ENCODE measurements around the gene ADAM12.

The ADAM12 gene

GRCh38 chr10:126312167-126312566, 76.1 kb downstream of the ADAM12 start:
- no peak for DNase-seq

- no peak for DNase-seq
Measured at GRCh38 chr10:126309228-126309883, 78.9 kb downstream of the ADAM12 start.

DNA sequence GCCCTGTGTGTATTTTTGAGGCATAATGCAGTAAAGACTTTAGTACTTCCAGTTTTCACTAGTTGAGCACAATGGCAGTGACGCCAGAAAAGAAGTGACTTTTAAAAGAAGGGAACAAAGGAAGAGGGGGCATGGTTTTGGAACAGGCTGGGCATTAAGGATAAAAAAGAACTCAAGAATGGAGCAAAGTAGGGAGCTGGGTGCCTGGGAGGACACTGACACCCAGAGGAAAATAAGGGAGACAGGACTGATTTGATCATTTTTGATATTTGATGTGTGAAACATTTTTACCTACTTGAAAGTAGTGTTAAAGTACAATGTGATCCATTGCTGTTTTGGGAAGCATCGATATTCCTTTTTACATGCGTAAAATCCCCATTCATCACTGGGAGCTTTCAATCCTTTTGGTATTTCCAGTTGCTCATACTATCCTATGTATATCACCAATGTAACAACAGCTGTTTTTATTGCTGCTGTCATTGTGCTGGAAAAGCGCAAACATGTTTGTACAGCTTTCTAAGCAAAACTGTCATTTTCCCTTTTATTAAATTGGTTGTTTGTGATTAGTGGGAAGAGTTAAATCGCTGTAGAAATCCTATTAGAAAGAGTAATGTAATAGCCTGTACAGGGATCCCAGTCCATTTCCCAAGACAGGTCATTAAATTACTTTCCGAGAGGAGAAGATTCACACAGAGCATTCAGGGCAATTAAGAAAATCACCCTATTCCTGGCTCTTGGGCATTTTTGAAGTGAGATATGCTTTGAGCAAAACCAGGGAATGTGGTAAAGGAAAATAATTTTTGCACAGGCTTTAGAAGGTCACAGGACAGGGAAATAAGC, 85.2 kb downstream of the ADAM12 start:
- DNase-seq: no peak

- DNase-seq: no peak
Measured at GRCh38 chr10:126302476-126302756, 85.9 kb downstream of the ADAM12 start.

DNA sequence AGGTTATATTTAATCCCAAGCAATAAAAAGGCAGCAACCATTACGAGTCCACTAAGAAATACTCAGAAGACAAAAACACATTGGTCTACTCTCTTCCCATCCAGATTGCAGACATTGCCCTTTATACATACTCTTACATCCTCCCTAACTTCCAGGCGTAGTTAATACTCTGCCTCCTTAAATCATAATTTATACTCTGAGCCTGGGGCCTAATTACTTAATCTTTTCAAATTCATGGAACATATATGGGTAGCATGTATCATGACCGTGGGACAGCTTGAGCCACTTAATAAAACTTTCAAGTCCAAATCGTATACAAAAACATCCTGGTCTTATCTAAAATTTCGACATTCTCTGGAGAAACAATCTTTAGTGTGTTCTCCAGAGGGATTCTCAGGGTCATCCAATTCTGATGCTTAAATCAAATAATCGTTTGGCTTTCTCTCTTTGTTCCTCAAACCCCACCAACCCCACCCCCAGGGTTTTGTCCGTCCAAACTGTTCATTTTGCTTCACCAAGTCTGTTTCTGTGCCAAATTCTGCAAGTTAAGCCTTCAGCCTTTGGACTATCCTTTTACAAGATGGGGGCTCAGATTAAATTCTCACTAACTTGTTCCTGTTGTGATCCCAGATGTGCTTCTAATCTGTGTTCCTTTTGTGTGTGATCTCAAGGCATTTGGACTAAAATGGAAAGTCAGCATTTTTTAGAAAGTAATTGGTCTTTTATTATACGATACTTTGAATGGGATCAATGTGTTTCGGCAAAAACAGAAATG, 86.4 kb downstream of the ADAM12 start:
- no peak for DNase-seq

- DNase-seq: no peak
Measured at GRCh38 chr10:126294451-126294850, 93.8 kb downstream of the ADAM12 start.

DNA sequence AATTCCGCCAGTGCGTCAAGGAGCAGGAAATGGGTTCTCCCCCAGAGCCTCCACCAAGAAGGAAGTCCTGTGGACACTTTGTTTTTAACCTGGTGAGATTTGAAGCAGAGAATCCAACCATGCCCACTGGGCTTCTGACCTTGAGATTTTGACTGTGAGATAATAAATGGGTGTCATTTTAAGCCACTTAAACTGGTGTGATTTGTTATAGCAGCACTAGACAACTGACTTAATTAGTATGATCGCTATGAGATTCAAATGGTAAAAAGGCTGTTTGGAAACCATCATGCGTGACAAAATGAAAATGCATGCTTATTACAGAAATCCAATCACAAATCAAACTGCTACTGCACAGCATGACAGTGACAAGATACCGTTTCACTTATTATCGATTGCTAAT, 98.0 kb downstream of the ADAM12 start:
- DNase-seq: no peak

GRCh38 chr10:126288547-126289493, 99.5 kb downstream of the ADAM12 start:
- no peak for DNase-seq

GRCh38 chr10:126286256-126286780, 102.0 kb downstream of the ADAM12 start:
- no peak for DNase-seq

DNA sequence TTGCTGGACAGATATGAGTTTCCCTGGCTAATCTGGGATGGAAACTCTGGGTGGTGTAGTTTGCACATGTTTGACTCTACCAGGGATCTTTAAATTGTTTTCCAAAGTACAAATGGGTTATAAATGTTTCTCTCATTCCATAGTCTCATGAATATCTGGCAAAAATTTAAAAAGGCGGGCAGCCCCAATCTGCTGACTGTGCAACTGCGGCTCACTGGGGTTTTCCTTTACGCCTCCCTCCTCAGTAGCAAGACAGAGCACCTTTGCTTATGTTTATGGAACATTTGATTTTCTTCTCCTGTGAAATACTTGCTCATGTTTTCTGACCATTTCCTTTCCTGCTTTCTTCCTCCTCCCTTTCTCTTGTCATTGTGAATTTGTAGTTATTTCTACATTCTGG, 105.0 kb downstream of the ADAM12 start:
- no peak for DNase-seq

DNA sequence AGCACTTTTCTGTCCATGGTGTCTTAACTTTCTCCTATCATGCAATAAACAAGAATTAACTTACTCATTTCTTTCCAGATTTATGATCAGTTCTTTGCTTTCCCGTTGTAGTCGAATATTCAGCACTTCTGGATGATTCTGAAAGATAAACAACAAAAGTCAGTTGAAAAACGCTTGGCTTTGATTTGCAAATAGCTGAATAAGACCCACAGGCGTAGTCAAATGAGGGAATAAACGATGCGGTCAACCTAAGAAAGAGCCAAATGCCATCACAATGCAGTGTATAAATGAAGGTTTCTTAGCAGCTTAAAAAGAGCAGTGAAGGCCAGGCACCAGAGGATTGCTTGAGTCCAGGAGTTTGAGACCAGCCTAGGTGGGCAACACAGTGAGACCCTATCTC, 109.4 kb downstream of the ADAM12 start:
- DNase-seq: no peak

- DNase-seq: no peak
Measured at GRCh38 chr10:126277181-126277580, 111.1 kb downstream of the ADAM12 start.

- no peak for DNase-seq
Measured at GRCh38 chr10:126272526-126272925, 115.8 kb downstream of the ADAM12 start.

DNA sequence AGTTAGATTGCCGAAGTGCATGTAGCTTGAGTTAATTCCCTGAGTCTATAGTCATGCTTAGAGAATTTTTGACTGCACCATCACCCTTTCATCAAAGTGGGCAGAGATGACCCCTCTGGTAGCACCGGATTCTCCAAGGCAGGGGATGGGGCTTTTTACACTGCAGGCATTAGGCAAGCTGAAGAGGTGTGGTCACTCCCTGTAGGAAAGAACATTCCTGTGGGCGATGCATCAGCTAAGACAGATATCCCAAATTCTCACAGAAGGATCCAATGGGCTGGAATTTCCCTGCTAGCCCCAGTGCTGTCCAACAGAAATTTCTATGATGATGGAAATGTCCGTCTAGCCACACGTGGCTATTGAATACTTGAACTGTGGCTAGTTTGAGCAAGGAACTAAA, 118.2 kb downstream of the ADAM12 start:
- DNase-seq: no peak

DNA sequence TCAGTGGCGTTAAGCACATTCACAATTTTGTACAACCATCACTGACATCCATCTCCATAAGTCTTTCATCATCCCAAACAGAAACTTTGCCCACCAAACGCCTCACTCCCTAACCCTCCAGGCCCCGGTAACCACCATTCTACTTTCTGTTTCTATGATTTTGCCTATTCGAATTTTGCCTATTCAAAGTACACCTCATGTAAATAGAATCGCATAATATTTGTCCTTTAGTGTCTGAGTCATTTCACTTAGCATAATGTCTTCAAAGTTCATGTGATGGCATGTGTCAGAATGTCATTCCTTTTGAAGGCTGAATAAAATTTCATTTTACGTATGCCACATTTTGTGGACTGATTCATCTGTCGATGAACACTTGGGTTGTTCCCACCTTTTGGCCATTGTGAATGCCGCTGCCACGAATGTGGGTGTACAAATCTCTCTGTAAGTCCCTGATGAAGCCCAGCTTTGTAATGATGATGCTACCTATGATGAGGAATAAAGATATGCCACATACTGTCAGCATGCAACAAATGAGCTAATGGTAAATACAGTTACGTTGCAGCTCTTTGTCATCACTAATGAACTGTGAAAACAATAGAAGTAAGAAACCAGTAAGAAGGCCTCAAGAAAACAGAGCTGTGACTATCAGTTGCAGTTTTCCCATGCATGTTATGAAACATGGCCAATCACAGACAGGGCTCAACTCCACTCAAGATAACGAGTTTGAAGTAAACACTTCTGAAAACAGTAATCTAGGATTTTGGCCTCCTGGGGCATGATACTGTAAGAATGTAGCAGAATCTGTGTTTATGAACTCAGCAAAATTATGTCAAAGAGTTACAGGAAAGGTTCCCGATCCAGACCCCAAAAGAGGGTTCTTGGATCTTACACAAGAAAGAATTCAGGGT, 120.0 kb downstream of the ADAM12 start:
- DNase-seq: no peak

GRCh38 chr10:126264102-126265018, 123.9 kb downstream of the ADAM12 start:
- DNase-seq: no peak

GRCh38 chr10:126263006-126263676, 125.1 kb downstream of the ADAM12 start:
- peak in 1 of 2 donors; percentile 1 for DNase-seq

DNA sequence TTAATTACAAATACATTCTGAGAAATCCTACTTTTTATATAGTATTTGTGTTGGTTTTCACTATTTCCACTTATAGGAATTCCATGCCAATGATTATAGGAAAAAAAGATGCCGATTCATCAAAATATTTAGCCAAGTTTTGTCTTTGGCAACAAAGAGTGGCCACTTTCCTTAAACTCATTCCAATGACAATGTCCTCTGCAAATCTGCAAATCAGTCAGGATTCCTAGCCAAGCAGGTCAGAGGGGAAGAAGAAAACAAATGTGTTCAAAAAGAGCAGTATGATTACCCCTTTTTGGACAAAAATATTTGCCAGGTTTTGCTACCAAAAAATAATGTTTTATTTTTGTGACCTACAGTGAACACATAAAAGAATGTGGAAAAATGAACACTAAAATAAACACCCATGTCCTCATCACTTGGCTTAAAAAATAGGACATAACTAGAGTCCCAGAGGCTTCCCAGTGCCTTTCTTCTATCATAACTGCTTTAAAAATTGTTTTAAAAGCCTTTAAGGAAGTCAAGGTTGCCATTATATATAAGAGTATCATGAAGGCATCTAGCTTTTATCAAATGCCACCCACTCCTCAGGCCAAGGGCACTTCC, 125.9 kb downstream of the ADAM12 start:
- no peak for DNase-seq
